HG02798 (cell line): Measurements from ENCODE around the gene MAST4.
"Not testable (repeated sequence)": the region's sequence is repeated elsewhere in the genome, so short reads cannot be mapped to it uniquely, and the experiment has no call there.

Source experiments
- ATAC-seq: cut with Tn5 transposase; IDR thresholded peaks from one replicate; pipeline ENCODE4 v1.9.1; 2021; ENCODE audit warnings: mild to moderate bottlenecking; ENCODE audit not compliant: unreplicated experiment, poor library complexity

Gene MAST4

GRCh38 chr5:66796305-66797292 lies 200.4 kb downstream of the MAST4 start:
- no peak for ATAC-seq

- no peak for ATAC-seq
These were observed 206.7 kb downstream of the MAST4 start for GRCh38 chr5:66802941-66803340.

DNA sequence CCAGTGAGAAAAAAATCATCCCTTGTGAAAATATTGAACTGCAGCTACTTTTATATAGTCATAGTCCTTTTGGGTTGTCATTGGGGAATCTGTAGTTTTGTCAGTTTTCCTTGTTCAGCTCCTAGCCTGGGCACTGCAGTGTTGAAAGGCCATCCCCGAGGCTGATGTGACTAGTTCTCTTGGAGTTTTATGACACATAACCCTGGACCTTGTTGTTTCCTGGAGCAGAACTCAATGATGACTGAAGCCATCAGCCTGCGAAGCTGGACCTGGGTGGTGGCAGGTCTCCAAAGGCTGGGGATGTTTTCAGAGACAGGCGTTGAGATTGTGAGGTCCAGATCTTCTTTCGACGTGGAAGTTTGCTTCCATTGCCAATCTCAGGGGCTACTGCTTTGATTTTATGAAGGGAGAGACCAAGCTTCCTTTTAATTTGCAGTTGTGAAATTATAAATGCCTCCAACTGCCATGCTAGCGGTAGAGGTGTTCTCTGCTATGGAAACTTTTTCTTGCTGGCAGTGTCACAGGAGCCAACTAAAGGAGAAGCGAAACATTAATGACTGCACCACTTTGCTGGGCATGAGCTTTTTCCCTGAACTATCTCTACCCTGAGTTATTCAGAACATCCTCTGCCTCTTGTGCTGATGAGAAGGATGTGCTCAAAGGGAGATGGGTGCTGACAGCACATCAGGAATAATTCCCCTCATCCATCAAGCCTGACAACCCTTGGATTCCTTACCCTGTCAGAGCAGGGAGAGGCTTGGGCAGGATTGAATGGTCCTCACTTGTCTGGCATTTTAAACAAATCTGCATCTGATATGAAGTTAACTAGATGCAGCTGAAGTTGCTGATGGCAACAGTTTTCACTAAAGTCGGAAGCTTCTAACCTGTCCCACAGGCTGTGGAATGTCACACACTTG lies 209.6 kb downstream of the MAST4 start:
- ATAC-seq = no peak

DNA sequence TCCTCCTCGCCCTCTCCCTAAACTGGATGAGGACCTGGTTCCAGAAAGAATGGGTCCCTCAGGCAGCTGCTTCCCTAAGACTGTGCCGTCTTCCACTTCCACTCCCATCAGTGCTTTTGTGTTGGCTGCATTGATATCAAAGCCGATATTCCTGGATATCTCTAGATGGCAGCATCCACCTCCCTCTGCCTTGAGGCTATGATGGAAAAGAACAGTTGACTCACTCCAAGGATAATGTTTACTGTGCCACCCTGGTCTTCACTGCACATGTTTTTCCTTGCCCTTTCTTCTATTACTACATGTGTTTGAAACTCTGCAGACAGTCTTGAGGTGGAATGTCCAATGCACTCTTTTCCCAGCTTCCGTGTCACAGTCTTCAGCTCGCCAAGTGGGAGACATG lies 211.6 kb downstream of the MAST4 start:
- no peak for ATAC-seq

- ATAC-seq = no peak
These were observed 212.5 kb downstream of the MAST4 start for GRCh38 chr5:66808663-66809062.

- no peak for ATAC-seq
These were observed 214.0 kb downstream of the MAST4 start for GRCh38 chr5:66810151-66810550.

DNA sequence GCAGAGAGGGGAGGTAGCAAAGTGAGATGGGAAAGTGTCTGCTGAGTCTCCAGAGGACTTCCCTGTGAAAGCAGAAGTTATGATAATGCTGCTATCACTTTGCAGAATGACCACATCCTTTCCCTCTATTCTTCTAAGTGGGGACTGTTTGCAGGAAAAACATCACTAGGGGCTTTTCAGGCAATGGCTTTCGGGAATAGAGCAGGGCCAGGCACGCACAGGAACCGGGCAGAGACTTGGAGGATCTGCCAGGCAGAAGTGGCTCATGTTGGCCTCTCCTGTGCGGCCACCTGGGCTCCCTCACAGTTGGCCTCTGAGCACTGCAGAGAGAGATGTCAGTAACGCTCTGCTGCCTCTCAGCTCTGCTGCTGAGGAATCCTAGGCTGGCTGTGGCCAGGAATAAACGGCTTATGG lies 214.7 kb downstream of the MAST4 start:
- ATAC-seq = no peak

DNA sequence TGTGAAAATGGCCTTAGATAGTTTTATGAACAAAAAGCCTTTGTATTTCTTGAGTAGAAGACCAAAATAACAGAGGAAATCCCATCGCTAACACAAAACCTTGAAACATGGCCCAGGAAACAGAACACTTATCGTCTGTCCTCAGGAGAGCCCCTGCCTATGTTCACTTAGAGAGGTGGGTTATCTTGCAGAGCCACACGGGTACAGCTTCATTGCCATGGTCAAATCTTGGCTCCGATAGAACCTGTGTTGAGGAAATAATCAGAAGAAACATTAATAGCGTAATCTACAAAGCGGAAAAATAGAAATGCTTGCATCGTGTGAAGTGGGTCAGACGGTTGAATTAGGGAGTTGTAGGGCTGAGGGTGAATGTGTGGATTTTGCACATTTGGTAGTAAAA lies 216.1 kb downstream of the MAST4 start:
- no peak for ATAC-seq

GRCh38 chr5:66813306-66813705 lies 217.1 kb downstream of the MAST4 start:
- no peak for ATAC-seq

DNA sequence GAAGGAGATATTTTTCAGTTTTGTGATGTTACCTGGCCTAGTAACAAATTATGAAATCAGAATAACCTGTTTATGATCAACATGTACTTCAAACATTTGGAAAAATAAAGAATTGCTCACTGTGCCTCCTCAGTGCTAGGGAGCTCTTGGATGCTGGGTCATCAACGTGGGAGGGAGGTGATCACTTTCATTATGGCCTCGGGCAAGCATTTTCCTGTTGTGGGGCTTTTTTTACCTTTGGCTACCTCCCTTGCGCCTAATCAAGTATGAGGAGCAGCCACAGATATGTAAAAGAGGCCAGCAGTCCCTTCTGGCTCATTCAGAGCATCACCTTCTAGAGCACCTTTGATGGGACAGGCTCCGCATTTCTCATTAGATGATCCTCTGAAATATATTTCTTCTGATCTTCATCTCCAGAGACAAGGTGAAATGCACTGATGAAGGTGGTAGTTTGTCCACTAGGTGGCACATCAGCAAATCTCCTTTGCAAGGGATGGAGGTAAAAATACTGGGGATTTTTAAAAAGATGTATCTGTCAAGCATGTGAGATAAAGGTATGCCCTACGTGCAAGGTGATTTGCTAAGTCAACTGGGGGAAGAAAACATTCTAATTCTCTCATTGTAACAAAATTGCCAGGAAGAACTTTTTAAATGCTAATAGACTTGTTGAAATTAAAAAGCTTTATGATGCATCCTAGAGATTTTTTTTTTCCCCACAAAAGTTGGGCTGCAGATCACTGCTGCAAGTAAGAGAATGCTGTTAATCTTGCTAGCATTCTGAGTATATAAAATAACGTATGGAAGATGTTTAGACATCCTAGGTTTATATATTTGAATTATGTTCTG lies 218.2 kb downstream of the MAST4 start:
- ATAC-seq = peak; percentile 54

DNA sequence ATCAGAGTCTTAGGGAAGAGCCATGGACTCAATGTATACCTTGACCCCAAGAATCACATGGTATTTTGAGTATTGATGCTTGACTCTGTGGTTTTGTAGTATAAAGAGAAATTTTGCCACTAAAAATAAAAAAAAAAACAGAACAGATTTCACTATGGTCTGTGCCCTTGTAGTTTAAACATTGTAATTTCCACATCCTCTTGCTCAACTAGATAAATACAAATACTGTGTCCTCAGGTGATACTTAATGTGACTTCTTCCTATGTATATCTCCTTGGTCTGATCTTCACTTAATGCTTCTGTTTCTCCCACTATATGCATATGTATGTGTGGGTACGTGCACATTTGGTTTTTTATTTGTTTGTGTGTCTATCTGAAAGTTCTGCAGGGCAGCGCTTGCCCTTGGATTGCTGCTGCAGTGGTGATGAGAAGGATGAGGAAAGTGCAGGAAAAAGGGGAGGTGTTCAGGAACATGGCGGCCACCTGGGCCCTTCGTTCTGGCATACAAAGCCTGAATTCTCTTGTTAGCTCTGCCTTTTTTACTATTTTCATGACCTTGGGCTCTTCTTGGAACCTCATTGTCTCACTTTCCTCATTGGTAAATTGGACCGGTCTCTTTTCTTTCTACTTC lies 222.2 kb downstream of the MAST4 start:
- ATAC-seq = no peak

DNA sequence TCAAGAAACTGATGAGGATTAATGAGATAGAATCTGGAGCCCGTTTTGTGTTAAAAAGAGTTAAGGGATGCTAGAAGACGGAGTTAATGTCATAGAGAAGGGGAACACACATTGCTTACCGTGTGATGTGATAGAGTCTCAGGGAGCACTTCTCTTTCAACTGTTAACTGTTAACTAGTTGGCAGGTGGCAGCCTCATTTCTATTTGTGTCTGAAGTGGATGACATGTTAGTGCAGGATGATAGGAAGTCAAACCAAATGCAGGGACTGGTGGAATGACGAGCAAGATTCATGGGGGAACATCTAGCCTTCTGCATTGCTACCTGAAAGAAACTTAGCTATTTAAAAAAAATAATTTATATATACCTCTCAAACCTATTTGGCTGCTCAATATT lies 222.7 kb downstream of the MAST4 start:
- no peak for ATAC-seq

DNA sequence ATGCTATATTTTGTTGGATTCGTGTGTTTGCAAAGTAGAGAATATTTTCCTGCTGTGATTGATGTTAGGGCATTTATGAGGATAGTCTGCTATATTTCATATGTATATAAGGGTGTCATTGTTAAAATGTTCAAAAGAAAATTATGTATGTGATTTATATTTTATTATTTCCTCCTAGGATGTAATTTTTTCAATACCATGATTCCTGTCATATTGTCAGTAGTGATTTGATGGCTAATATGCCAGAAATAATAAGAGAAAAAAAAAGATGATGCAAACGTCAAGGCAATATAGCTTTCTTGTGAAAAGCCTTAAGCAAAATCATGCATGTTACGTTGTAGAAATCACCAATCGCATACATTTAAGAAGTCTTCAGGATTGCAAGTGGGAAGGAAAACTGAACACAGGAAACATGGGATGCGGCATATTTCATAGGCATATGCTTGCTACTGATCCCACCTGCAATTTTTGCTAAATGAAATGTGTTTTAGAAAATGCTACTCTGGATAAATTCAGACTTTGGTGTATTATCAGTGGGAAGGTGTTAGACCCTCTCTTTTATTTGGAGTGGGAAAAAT lies 224.5 kb downstream of the MAST4 start:
- no peak for ATAC-seq

GRCh38 chr5:66821688-66822429 lies 225.7 kb downstream of the MAST4 start:
- ATAC-seq = no peak

- not testable (repeated sequence) for ATAC-seq
These were observed 226.7 kb downstream of the MAST4 start for GRCh38 chr5:66822906-66823305.

DNA sequence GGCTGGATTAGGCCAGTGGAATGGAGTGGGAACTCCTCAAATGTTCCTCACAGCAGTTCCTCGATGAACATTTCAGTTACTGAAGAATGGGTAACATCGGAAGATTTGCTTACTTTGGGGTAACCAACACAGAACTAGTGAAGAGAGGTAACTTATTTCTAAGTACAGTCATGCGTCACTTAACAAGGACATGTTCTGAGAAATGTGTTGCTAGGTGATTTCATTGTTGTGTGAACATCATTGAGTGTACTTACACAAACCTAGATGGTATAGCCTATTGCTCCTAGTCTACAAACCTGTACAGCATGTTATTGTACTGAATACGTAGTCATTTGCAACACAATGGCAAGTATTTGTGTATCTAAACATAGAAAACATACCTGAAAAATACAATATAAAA lies 228.3 kb downstream of the MAST4 start:
- no peak for ATAC-seq

GRCh38 chr5:66826263-66826662 lies 230.1 kb downstream of the MAST4 start:
- no peak for ATAC-seq

- no peak for ATAC-seq
These were observed 230.5 kb downstream of the MAST4 start for GRCh38 chr5:66826696-66827095.
